Gastroesophageal sphincter (tissue), 4 donors: ENCODE measurements around the gene RNU6-7. TPM values are rescaled to one million over a fixed set of nuclear protein-coding genes. Genes with fewer than 3 reads are reported as not detected.

Experiments used
- ATAC-seq: fragments of 150-250 bp; one replicate; pipeline ENCODE4 v1.9.1; 2016; ENCODE audit warnings: mild to moderate bottlenecking, moderate library complexity
- H3K27ac ChIP-seq, 4 donors: fragments of 200-600 bp; sonication (generic) in 3 of 4; 1 replicate in 3 of 4; 2 replicates in 1 of 4; pipeline ENCODE4 v1.5.1; 2016 to 2019
- H3K27me3 ChIP-seq: fragments of 200-600 bp; sonication (generic); one replicate; pipeline ENCODE4 v1.5.1; 2019
- H3K36me3 ChIP-seq, 2 donors: fragments of 200-600 bp; sonication (generic); one replicate each; pipeline ENCODE4 v1.5.1; 2019; ENCODE audit warnings: control low read depth in 1 of 2
- H3K4me1 ChIP-seq, 3 donors: fragments of 200-600 bp; sonication (generic); 1 replicate in 2 of 3; 2 replicates in 1 of 3; pipeline ENCODE4 v1.5.1; 2016 to 2019; ENCODE audit warnings: control low read depth in 2 of 3
- H3K4me3 ChIP-seq, 2 donors: fragments of 200-600 bp; sonication (generic); one replicate each; pipeline ENCODE4 v1.5.1; 2019; ENCODE audit warnings: mild to moderate bottlenecking in 1 of 2, moderate library complexity in 1 of 2
- H3K9me3 ChIP-seq, 3 donors: fragments of 200-600 bp; sonication (generic); one replicate each; pipeline ENCODE4 v1.5.1; 2017 to 2019; ENCODE audit warnings: control low read depth in 2 of 3
- CTCF ChIP-seq, 4 experiments: fragments of 200-600 bp in 2 of 4; fragments of 450-650 bp in 2 of 4; sonication (generic) in 1 of 4; IDR thresholded peaks; one replicate each; pipeline ENCODE4 v1.5.1; 2017 to 2019; ENCODE audit warnings: antibody characterized with exemption in 4 of 4, mild to moderate bottlenecking in 2 of 4, moderate library complexity in 2 of 4
- EP300 ChIP-seq: sonication (generic); formaldehyde crosslinking; IDR thresholded peaks from one replicate; pipeline ENCODE4 v1.6.1; 2017; ENCODE audit warnings: antibody characterized with exemption, mild to moderate bottlenecking
- POLR2A ChIP-seq, 2 donors: fragments of 450-650 bp; IDR thresholded peaks; one replicate each; pipeline ENCODE4 v1.6.1; 2017; ENCODE audit warnings: antibody characterized with exemption in 2 of 2, mild to moderate bottlenecking in 2 of 2, moderate library complexity in 1 of 2
- POLR2AphosphoS5 ChIP-seq: sonication (generic); formaldehyde crosslinking; IDR thresholded peaks from one replicate; pipeline ENCODE4 v1.6.1; 2017; ENCODE audit warnings: antibody characterized with exemption
- WGBS, 2 donors: methylation state at CpG; one replicate each; pipeline ENCODE4 v1.1.5; 2018; ENCODE audit warnings: low coverage in 1 of 2; 5-methylcytosine and 5-hydroxymethylcytosine counted together
- total RNA-seq, 4 donors: library from RNA; depleted of rRNA; stranded (reverse); fragments of >200 nt; gene quantifications; one replicate each; pipeline ENCODE4 v1.1.0, GENCODE V29; 2016

Gene RNU6-7
- total RNA-seq, 4 donors from 2014 or later, result not detected

GRCh38 chr14:32171469-32171868, 30.4 kb upstream of the RNU6-7 start:
- Histone ChIP-seq H3K27ac (no peak overlapping the region), H3K27me3 (no peaks in the 10 kb centered on the region), H3K36me3 (no peaks in the 10 kb centered on the region), H3K9me3 (no peaks in the 10 kb centered on the region), H3K4me3 (no peak overlapping the region), H3K4me1 (no peaks in the 10 kb centered on the region)
- WGBS, 2 donors, result 81 to 91% methylated on average over 5 of the region's 5 CpGs
- TF ChIP-seq POLR2AphosphoS5 (no peak), CTCF (IDR thresholded peaks at IDR 0.05) (no peak), EP300 (no peak), POLR2A (IDR thresholded peaks at IDR 0.05) (no peak)
- no peak for ATAC-seq

- H3K27ac ChIP-seq, result no peak overlapping the region
- 64 to 89% methylated on average over 2 of the region's 2 CpGs for WGBS, 2 donors
Measured at GRCh38 chr14:32183151-32184058, 18.4 kb upstream of the RNU6-7 start.

GRCh38 chr14:32185097-32185496, 16.7 kb upstream of the RNU6-7 start:
- H3K9me3 ChIP-seq, result peaks cover 0 to 12% (median 0%) of the 10 kb centered on the region in 3 donors
- no peaks in the 10 kb centered on the region for H3K36me3 ChIP-seq
- no peak overlapping the region for H3K4me3 ChIP-seq
- no peak for ATAC-seq
- H3K27ac ChIP-seq, result no peak overlapping the region
- no peaks in the 10 kb centered on the region for H3K27me3 ChIP-seq
- TF ChIP-seq CTCF (IDR thresholded peaks at IDR 0.05) (no peak), POLR2AphosphoS5 (no peak), EP300 (no peak), POLR2A (IDR thresholded peaks at IDR 0.05) (no peak)
- no peaks in the 10 kb centered on the region for H3K4me1 ChIP-seq
- WGBS, 2 donors, result 100% methylated on average over 1 of the region's 1 CpG

More at GRCh38 chr14:32183151-32184058, 18.4 kb upstream of the RNU6-7 start:
- Histone ChIP-seq H3K36me3 (no peaks in the 10 kb centered on the region), H3K27me3 (no peaks in the 10 kb centered on the region), H3K4me1 (no peaks in the 10 kb centered on the region), H3K9me3 (peaks cover 0 to 12% (median 0%) of the 10 kb centered on the region in 3 donors), H3K4me3 (no peak overlapping the region)
- TF ChIP-seq POLR2AphosphoS5 (no peak), EP300 (no peak), CTCF (IDR thresholded peaks at IDR 0.05) (no peak), POLR2A (IDR thresholded peaks at IDR 0.05) (no peak)
- no peak for ATAC-seq

GRCh38 chr14:32186248-32186647, 15.6 kb upstream of the RNU6-7 start:
- Histone ChIP-seq H3K27ac (no peak overlapping the region), H3K36me3 (no peaks in the 10 kb centered on the region), H3K27me3 (no peaks in the 10 kb centered on the region), H3K4me3 (no peak overlapping the region), H3K9me3 (peaks cover 0 to 12% (median 0%) of the 10 kb centered on the region in 3 donors), H3K4me1 (no peaks in the 10 kb centered on the region)
- ATAC-seq, result no peak
- TF ChIP-seq CTCF (IDR thresholded peaks at IDR 0.05), result no peak
- TF ChIP-seq POLR2AphosphoS5, result no peak
- no peak for TF ChIP-seq POLR2A (IDR thresholded peaks at IDR 0.05)
- no peak for TF ChIP-seq EP300

- no peaks in the 10 kb centered on the region for H3K36me3 ChIP-seq
Measured at GRCh38 chr14:32189811-32190210, 12.0 kb upstream of the RNU6-7 start.

More at GRCh38 chr14:32189811-32190210, 12.0 kb upstream of the RNU6-7 start:
- H3K27me3 ChIP-seq, result no peaks in the 10 kb centered on the region
- no peak for ATAC-seq
- no peak for TF ChIP-seq POLR2AphosphoS5
- TF ChIP-seq POLR2A (IDR thresholded peaks at IDR 0.05), result no peak
- no peak for TF ChIP-seq CTCF (IDR thresholded peaks at IDR 0.05)
- no peak for TF ChIP-seq EP300
- 88 to 100% methylated on average over 1 of the region's 1 CpG for WGBS, 2 donors
- H3K4me3 ChIP-seq, result no peak overlapping the region
- H3K27ac ChIP-seq, result no peak overlapping the region
- H3K4me1 ChIP-seq, result no peaks in the 10 kb centered on the region
- H3K9me3 ChIP-seq, result peaks cover 0 to 10% (median 0%) of the 10 kb centered on the region in 3 donors
